Nucleus accumbens (tissue), 56 donors: ENCODE data around the gene EIF5AL1.
A peak's percentile ranks its signal among the peaks of the same experiment; 100 is the strongest.
"Not testable (repeated sequence)": the region's sequence is repeated elsewhere in the genome, so short reads cannot be mapped to it uniquely, and the experiment has no call there.

ENCODE experiments used
- DNase-seq, 56 donors: peaks; one replicate each; lab custom pipeline; 2025; lab: John Stamatoyannopoulos, UW

Gene EIF5AL1

GRCh38 chr10:79555354-79556309, 43.3 kb downstream of the EIF5AL1 start:
- DNase-seq: no peak

GRCh38 chr10:79556961-79557360, 44.6 kb downstream of the EIF5AL1 start:
- DNase-seq: not testable (repeated sequence)

GRCh38 chr10:79559726-79560125, 47.4 kb downstream of the EIF5AL1 start:
- no peak for DNase-seq

GRCh38 chr10:79560160-79560709, 47.9 kb downstream of the EIF5AL1 start, which contains the start of gene SFTPA2:
SFTPA2 (minus strand) TSS chr10:79560407; CDS start chr10:79559483, 924 bp downstream.
- DNase-seq: no peak

GRCh38 chr10:79561257-79561656, 48.9 kb downstream of the EIF5AL1 start:
- DNase-seq: no peak

- peak in 39 of 56 donors; percentile 4 to 77 (median 23) for DNase-seq
Measured at GRCh38 chr10:79562135-79562756, 49.9 kb downstream of the EIF5AL1 start.

GRCh38 chr10:79563426-79563825, 51.1 kb downstream of the EIF5AL1 start:
- no peak for DNase-seq
